CD14-positive monocyte (primary cell): ENCODE measurements around the gene PICK1. TPM values are rescaled to one million over a fixed set of nuclear protein-coding genes. Genes with fewer than 3 reads are reported as not detected.

ENCODE experiments used
- DNase-seq, 3 donors: peaks; one replicate each; pipeline ENCODE4 v3.0.0-alpha.2; 2011 to 2022
- H2AFZ ChIP-seq: 2 replicates; pipeline ENCODE4 v1.6.0; 2012; ENCODE audit warnings: mild to moderate bottlenecking, low read depth, low read length, inconsistent platforms; ENCODE audit not compliant: insufficient read depth, poor library complexity, severe bottlenecking
- H3K27ac ChIP-seq, 2 donors: 1 replicate in 1 of 2; 2 replicates in 1 of 2; pipeline ENCODE4 v1.5.1; 2012 to 2013; ENCODE audit warnings: low read length in 2 of 2, control low read depth in 1 of 2, inconsistent platforms in 1 of 2, low read depth in 1 of 2, mild to moderate bottlenecking in 1 of 2
- H3K27me3 ChIP-seq, 2 donors: one replicate each; pipeline versions ENCODE4 v1.6.0 to v1.6.1; 2011 to 2013; ENCODE audit warnings: low read length in 2 of 2; ENCODE audit not compliant: control insufficient read depth in 2 of 2, insufficient read depth in 2 of 2
- H3K36me3 ChIP-seq, 2 donors: replicated peaks in 1 of 2; 1 replicate in 1 of 2; 2 replicates in 1 of 2; pipeline versions ENCODE4 v1.5.1 to v1.6.1; 2012 to 2013; ENCODE audit warnings: low read length in 2 of 2, control low read depth in 1 of 2, inconsistent platforms in 1 of 2, mild to moderate bottlenecking in 1 of 2; ENCODE audit not compliant: insufficient read depth in 2 of 2, control insufficient read depth in 1 of 2
- H3K4me1 ChIP-seq, 2 donors: 1 replicate in 1 of 2; 2 replicates in 1 of 2; pipeline versions ENCODE4 v1.5.1 to v1.6.1; 2012 to 2013; ENCODE audit warnings: low read length in 2 of 2, control low read depth in 1 of 2, inconsistent platforms in 1 of 2, mild to moderate bottlenecking in 1 of 2, moderate library complexity in 1 of 2; ENCODE audit not compliant: insufficient read depth in 2 of 2, control insufficient read depth in 1 of 2
- H3K4me2 ChIP-seq: replicated peaks from 2 replicates; pipeline ENCODE3; 2012; ENCODE audit warnings: low read length, moderate library complexity, mild to moderate bottlenecking; ENCODE audit not compliant: poor library complexity, severe bottlenecking; ENCODE audit errors: extremely low read depth
- H3K4me3 ChIP-seq, 3 experiments: fragments of 200-600 bp in 1 of 3; sonication (generic) in 1 of 3; replicated peaks in 1 of 3; 1 replicate in 2 of 3; 2 replicates in 1 of 3; pipeline ENCODE4 v1.5.1; 2011 to 2013; ENCODE audit warnings: low read length in 3 of 3, mild to moderate bottlenecking in 3 of 3, control low read depth in 2 of 3, low read depth in 2 of 3, inconsistent platforms in 1 of 3, moderate library complexity in 1 of 3
- H3K79me2 ChIP-seq: 2 replicates; pipeline ENCODE4 v1.6.0; 2012; ENCODE audit warnings: mild to moderate bottlenecking, control low read depth, inconsistent platforms, low read length, moderate library complexity; ENCODE audit not compliant: insufficient read depth
- H3K9ac ChIP-seq: 2 replicates; pipeline ENCODE4 v1.6.0; 2017; ENCODE audit warnings: low read length, mild to moderate bottlenecking; ENCODE audit not compliant: insufficient read depth, poor library complexity, severe bottlenecking
- H3K9me3 ChIP-seq, 2 donors: replicated peaks in 1 of 2; 1 replicate in 1 of 2; 2 replicates in 1 of 2; pipeline versions ENCODE4 v1.5.1 to v1.6.1; 2012 to 2013; ENCODE audit warnings: low read length in 2 of 2, control low read depth in 1 of 2; ENCODE audit not compliant: control insufficient read depth in 1 of 2, insufficient read depth in 1 of 2
- H4K20me1 ChIP-seq: 2 replicates; pipeline ENCODE4 v1.6.0; 2012; ENCODE audit warnings: mild to moderate bottlenecking, low read length, control low read depth, moderate library complexity; ENCODE audit not compliant: insufficient read depth
- H3K27ac Mint-ChIP-seq, 7 donors: one replicate each; pipeline ENCODE4 v1.8.0; 2020; ENCODE audit warnings: mild to moderate bottlenecking in 7 of 7, mixed read lengths in 7 of 7, moderate library complexity in 6 of 7, inconsistent platforms in 2 of 7
- H3K27me3 Mint-ChIP-seq, 3 donors: one replicate each; pipeline ENCODE4 v1.8.0; 2021 to 2022; ENCODE audit warnings: low read depth in 3 of 3, mild to moderate bottlenecking in 3 of 3, mixed read lengths in 3 of 3, moderate library complexity in 3 of 3, inconsistent platforms in 1 of 3
- H3K36me3 Mint-ChIP-seq, 2 donors: one replicate each; pipeline ENCODE4 v1.8.0; 2020; ENCODE audit warnings: mixed read lengths in 2 of 2, inconsistent platforms in 1 of 2, mild to moderate bottlenecking in 1 of 2
- H3K4me1 Mint-ChIP-seq: one replicate; pipeline ENCODE4 v1.8.0; 2020; ENCODE audit warnings: mild to moderate bottlenecking, mixed read lengths
- H3K4me3 Mint-ChIP-seq, 2 donors: one replicate each; pipeline ENCODE4 v1.8.0; 2020; ENCODE audit warnings: mild to moderate bottlenecking in 2 of 2, mixed read lengths in 2 of 2, moderate library complexity in 1 of 2
- H3K9me3 Mint-ChIP-seq, 7 donors: one replicate each; pipeline ENCODE4 v1.8.0; 2020 to 2022; ENCODE audit warnings: mixed read lengths in 7 of 7, mild to moderate bottlenecking in 6 of 7, moderate library complexity in 6 of 7, inconsistent platforms in 2 of 7
- WGBS: methylation state at CpG from one replicate; pipeline ENCODE4 v1.1.5; 2013; ENCODE audit warnings: missing lambda C conversion rate; ENCODE audit not compliant: insufficient coverage; 5-methylcytosine and 5-hydroxymethylcytosine counted together
- intact Hi-C, 2 donors: fragments of 100-400 bp; cut with micrococcal nuclease; formaldehyde crosslinking; loops; one replicate each; pipeline versions ENCODE4 v1.15.0 to v1.15.1; 2023
- polyA plus RNA-seq, 3 donors: library from polyadenylated mRNA; depleted of rRNA in 1 of 3; unstranded in 2 of 3; stranded (reverse) in 1 of 3; fragments of 300-500 nt in 2 of 3; fragments of >200 nt in 1 of 3; fragmentation: Illumina TruSeq in 2 of 3; gene quantifications; 1 replicate in 2 of 3; 2 replicates in 1 of 3; pipeline ENCODE4 v1.2.3, GENCODE V29; 2012 to 2021
- TF ChIP-seq, protein P1 (sequence below): fragments of 200-600 bp; IDR thresholded peaks from one replicate; pipeline ENCODE4 v1.8.0; 2022; ENCODE audit warnings: antibody characterized with exemption, mild to moderate bottlenecking

Gene PICK1
- polyA plus RNA-seq, 3 donors = 6.4 to 16.9 (median 7.2) TPM

DNA sequence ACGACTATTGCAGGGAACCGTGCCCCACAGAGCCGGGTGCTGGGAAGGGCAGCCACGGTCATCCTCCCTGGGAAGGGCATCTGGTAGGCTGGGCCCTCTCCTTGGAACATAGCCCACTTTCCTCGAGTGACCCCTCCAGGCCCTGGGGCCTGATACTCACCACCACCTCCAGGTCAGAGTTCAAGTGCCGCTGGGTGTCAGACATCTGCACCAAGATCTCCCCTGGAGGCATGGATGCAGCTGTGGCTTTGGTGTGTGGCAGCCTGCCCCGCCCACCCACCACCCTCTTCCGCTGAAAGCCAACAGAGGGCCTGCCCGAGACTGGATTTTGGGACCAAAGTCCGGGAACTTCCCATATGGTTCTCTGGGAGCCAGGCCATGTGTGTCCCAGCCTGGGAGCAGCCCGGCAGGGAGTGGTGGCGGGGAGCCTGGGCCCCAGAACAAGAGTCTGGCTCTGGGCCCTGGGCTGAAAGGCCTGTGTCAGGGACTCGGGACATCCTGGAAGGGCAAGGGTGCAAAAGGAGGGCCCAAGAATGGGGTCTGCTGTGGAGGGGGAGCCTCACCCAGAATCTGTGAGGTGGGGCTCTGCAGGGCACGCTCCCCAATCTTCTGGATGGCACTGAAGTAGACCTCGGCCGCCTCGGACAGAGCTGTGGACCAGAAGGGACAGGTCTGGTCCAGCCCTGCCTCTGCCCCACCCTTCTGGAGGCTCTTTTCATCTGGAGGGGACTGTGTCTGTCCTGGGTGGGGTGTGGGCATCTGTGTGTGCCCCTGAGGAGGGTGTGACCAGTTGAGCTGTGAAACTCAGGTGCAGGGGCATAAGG lies 50.7 kb downstream of the PICK1 start:
- DNase-seq = no peak
- H3K4me1 Mint-ChIP-seq = no peaks in the 10 kb centered on the region
- Histone ChIP-seq H3K4me3 (no peak overlapping the region), H3K36me3 (no peaks in the 10 kb centered on the region), H3K79me2 (no peaks in the 10 kb centered on the region), H3K9me3 (no peaks in the 10 kb centered on the region), H3K27me3 (no peaks in the 10 kb centered on the region), H3K4me1 (no peaks in the 10 kb centered on the region), H4K20me1 (no peaks in the 10 kb centered on the region), H3K9ac (no peak overlapping the region), H2AFZ (no peak overlapping the region), H3K4me2 (no peak overlapping the region), H3K27ac (no peak overlapping the region)
- no peak overlapping the region for H3K4me3 Mint-ChIP-seq
- intact Hi-C loops = loop anchor here in 1 of 2 donors (5.0 kb wide), 1 partner anchor 61 kb away; no protein-coding TSS in a partner anchor
- peaks cover 0 to 8% (median 5%) of the 10 kb centered on the region in 3 donors for H3K27me3 Mint-ChIP-seq
- no peaks in the 10 kb centered on the region for H3K36me3 Mint-ChIP-seq
- TF ChIP-seq, protein P1, sequence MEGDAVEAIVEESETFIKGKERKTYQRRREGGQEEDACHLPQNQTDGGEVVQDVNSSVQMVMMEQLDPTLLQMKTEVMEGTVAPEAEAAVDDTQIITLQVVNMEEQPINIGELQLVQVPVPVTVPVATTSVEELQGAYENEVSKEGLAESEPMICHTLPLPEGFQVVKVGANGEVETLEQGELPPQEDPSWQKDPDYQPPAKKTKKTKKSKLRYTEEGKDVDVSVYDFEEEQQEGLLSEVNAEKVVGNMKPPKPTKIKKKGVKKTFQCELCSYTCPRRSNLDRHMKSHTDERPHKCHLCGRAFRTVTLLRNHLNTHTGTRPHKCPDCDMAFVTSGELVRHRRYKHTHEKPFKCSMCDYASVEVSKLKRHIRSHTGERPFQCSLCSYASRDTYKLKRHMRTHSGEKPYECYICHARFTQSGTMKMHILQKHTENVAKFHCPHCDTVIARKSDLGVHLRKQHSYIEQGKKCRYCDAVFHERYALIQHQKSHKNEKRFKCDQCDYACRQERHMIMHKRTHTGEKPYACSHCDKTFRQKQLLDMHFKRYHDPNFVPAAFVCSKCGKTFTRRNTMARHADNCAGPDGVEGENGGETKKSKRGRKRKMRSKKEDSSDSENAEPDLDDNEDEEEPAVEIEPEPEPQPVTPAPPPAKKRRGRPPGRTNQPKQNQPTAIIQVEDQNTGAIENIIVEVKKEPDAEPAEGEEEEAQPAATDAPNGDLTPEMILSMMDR = no peak
- WGBS = 96% methylated on average over 16 of the region's 17 CpGs
- H3K27ac Mint-ChIP-seq = no peak overlapping the region
- H3K9me3 Mint-ChIP-seq = peaks cover 0 to 2% (median 0%) of the 10 kb centered on the region in 7 donors

DNA sequence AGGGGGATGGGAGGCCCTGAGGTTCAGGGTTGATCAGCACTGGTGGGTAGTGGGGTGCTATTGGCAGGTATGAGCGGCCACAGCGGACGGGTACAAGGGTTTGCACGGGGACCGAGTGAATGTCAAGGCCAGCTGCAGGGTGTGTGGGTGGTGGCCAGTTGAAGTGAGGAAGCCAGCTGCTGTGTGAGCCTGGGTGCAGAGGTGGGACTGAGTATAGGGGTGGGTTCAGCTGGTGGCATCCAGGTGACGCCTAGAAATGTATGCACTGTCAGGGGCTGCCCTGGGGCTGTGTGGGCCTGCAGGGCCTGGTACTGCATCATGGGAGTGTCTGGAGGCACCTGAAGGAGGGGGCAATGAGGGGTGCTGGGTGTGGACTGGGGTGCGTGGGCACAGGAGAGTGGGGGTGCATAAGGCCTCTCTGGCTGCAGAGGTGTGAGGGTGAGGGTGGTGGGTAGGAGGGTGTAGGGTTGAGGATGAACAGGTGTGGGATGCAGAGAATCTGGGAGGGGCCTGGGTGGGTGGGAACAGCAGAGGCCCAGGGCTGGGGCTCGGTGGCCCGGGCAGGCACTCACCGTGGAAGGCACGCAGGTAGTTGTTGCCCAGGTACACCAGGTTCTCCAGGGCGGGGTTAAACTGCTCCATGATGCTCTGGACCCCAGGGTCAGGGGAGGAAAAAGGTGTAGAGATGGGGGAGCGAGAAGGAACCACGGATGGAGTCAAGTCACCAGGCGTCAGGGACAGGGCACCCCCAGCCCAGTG lies 51.5 kb downstream of the PICK1 start:
- peaks cover 0 to 2% (median 0%) of the 10 kb centered on the region in 7 donors for H3K9me3 Mint-ChIP-seq
- no peaks in the 10 kb centered on the region for H3K36me3 Mint-ChIP-seq
- H3K4me1 Mint-ChIP-seq = no peaks in the 10 kb centered on the region
- H3K27ac Mint-ChIP-seq = no peak overlapping the region
- H3K4me3 Mint-ChIP-seq = no peak overlapping the region
- Histone ChIP-seq H3K9ac (no peak overlapping the region), H3K36me3 (no peaks in the 10 kb centered on the region), H3K9me3 (no peaks in the 10 kb centered on the region), H3K4me3 (no peak overlapping the region), H3K4me2 (no peak overlapping the region), H3K27me3 (no peaks in the 10 kb centered on the region), H3K79me2 (no peaks in the 10 kb centered on the region), H2AFZ (no peak overlapping the region), H4K20me1 (no peaks in the 10 kb centered on the region), H3K4me1 (no peaks in the 10 kb centered on the region), H3K27ac (no peak overlapping the region)
- intact Hi-C loops = loop anchor here in 1 of 2 donors (5.0 kb wide), 1 partner anchor 61 kb away; no protein-coding TSS in a partner anchor
- 97% methylated on average over 15 of the region's 15 CpGs for WGBS
- H3K27me3 Mint-ChIP-seq = peaks cover 0 to 6% (median 5%) of the 10 kb centered on the region in 3 donors
- TF ChIP-seq, protein P1 = no peak
- DNase-seq = no peak
